Spleen (tissue), 11 donors: ENCODE measurements around the gene ZC3H12C. TPM values are rescaled to one million over a fixed set of nuclear protein-coding genes. Genes with fewer than 3 reads are reported as not detected.

Experiments
- DNase-seq: peaks from one replicate; pipeline ENCODE4 v3.0.0-alpha.2; 2020
- H3K27ac ChIP-seq, 8 donors: fragments of 200-600 bp; sonication (generic) in 7 of 8; 1 replicate in 4 of 8; 2 replicates in 4 of 8; pipeline versions ENCODE4 v1.5.0 to v1.8.0; 2016 to 2021; ENCODE audit warnings: inconsistent platforms in 4 of 8, mild to moderate bottlenecking in 4 of 8, moderate library complexity in 1 of 8
- H3K27me3 ChIP-seq, 7 donors: fragments of 200-600 bp; sonication (generic) in 6 of 7; replicated peaks in 1 of 7; 1 replicate in 4 of 7; 2 replicates in 3 of 7; pipeline versions ENCODE4 v1.5.0 to v1.8.0; 2016 to 2021; ENCODE audit warnings: inconsistent platforms in 3 of 7, mild to moderate bottlenecking in 1 of 7
- H3K36me3 ChIP-seq, 6 donors: fragments of 200-600 bp; sonication (generic) in 5 of 6; 1 replicate in 4 of 6; 2 replicates in 2 of 6; pipeline versions ENCODE4 v1.5.0 to v1.8.0; 2016 to 2021; ENCODE audit warnings: inconsistent platforms in 2 of 6
- H3K4me1 ChIP-seq, 6 donors: fragments of 200-600 bp; sonication (generic) in 5 of 6; 1 replicate in 3 of 6; 2 replicates in 3 of 6; pipeline versions ENCODE4 v1.5.0 to v1.8.0; 2016 to 2021; ENCODE audit warnings: inconsistent platforms in 3 of 6
- H3K4me3 ChIP-seq, 8 donors: fragments of 200-600 bp; sonication (generic) in 7 of 8; 1 replicate in 4 of 8; 2 replicates in 4 of 8; pipeline versions ENCODE4 v1.5.0 to v1.8.0; 2016 to 2021; ENCODE audit warnings: inconsistent platforms in 4 of 8, mild to moderate bottlenecking in 4 of 8, moderate library complexity in 2 of 8
- H3K9me3 ChIP-seq, 8 donors: fragments of 200-600 bp; sonication (generic) in 7 of 8; 1 replicate in 4 of 8; 2 replicates in 4 of 8; pipeline versions ENCODE4 v1.5.0 to v1.8.0; 2016 to 2021; ENCODE audit warnings: inconsistent platforms in 4 of 8
- POLR2A ChIP-seq, 3 donors: fragments of 450-650 bp; IDR thresholded peaks; one replicate each; pipeline ENCODE4 v1.5.1; 2017; ENCODE audit warnings: antibody characterized with exemption in 3 of 3, mild to moderate bottlenecking in 1 of 3
- POLR2AphosphoS5 ChIP-seq, 3 donors: sonication (generic); formaldehyde crosslinking; IDR thresholded peaks; one replicate each; pipeline ENCODE4 v1.5.1; 2017; ENCODE audit warnings: antibody characterized with exemption in 3 of 3
- WGBS, 5 donors: extraction: QIAGEN DNeasy Blood & Tissue Kit in 3 of 5; methylation state at CpG; one replicate each; pipeline versions ENCODE4 v1.1.5 to v1.1.7; 2013 to 2018; 5-methylcytosine and 5-hydroxymethylcytosine counted together
- intact Hi-C: fragments of 100-400 bp; cut with DNase I; formaldehyde crosslinking; loops from one replicate; pipeline ENCODE4 v1.15.0; 2023; ENCODE audit warnings: low total_unique reads
- polyA plus RNA-seq, 3 donors: library from polyadenylated mRNA; stranded (reverse); fragments of 200-250 nt; gene quantifications; one replicate each; pipeline ENCODE4 v1.2.1, GENCODE V29; 2013
- total RNA-seq, 7 donors: library from RNA; depleted of rRNA in 3 of 7; stranded (reverse); fragments of >200 nt in 3 of 7; fragmentation: NEBNext Ultra II Directional in 4 of 7; extraction: Animal tissue kit (Norgen Biotek cat#: 25700) in 4 of 7; gene quantifications; one replicate each; pipeline versions ENCODE4 v1.1.0 to v1.2.1, GENCODE V29; 2016 to 2021
- TF ChIP-seq, protein P1 (sequence below), 11 experiments: fragments of 200-600 bp in 7 of 11; fragments of 450-650 bp in 4 of 11; sonication (generic) in 4 of 11; IDR thresholded peaks in 8 of 11; conservative IDR thresholded peaks in 3 of 11; 1 replicate in 7 of 11; 2 replicates in 4 of 11; pipeline versions ENCODE4 v1.4.0 to v1.8.0; 2016 to 2021; ENCODE audit warnings: antibody characterized with exemption in 11 of 11, inconsistent platforms in 4 of 11, mild to moderate bottlenecking in 1 of 11
- donor health status: healthy with polysubstance abuse.
- donor health status: DM: no; HTN: no; CAD: no; lungs with moderate emphysema.
- donor health status: DM: no; HTN: no; CAD: no.
- donor health status: Bipolar disorder and iron deficiency.
- donor health status: healthy.
- donor health status: DM: no; HTN: no; CAD: no.
- donor health status: DM: yes; HTN: yes; CAD: no.

The ZC3H12C gene
- total and polyA plus RNA-seq, 10 donors: 0.44 to 10.4 (median 5.1) TPM

GRCh38 chr11:110106713-110107274 is 13.6 kb downstream of the ZC3H12C start:
- Histone ChIP-seq H3K27ac (no peak overlapping the region), H3K27me3 (no peaks in the 10 kb centered on the region), H3K4me3 (no peak overlapping the region), H3K9me3 (peaks cover 0 to 15% (median 9%) of the 10 kb centered on the region in 8 donors), H3K4me1 (no peaks in the 10 kb centered on the region), H3K36me3 (no peaks in the 10 kb centered on the region)
- no peak for DNase-seq
- intact Hi-C loops: no loop called here
- WGBS, 5 donors: 83 to 94% (median 88%) methylated on average over 2 of the region's 2 CpGs
- no peak for TF ChIP-seq POLR2AphosphoS5 (IDR thresholded peaks at IDR 0.05)
- no peak for TF ChIP-seq POLR2A (IDR thresholded peaks at IDR 0.05)
- TF ChIP-seq, protein P1, sequence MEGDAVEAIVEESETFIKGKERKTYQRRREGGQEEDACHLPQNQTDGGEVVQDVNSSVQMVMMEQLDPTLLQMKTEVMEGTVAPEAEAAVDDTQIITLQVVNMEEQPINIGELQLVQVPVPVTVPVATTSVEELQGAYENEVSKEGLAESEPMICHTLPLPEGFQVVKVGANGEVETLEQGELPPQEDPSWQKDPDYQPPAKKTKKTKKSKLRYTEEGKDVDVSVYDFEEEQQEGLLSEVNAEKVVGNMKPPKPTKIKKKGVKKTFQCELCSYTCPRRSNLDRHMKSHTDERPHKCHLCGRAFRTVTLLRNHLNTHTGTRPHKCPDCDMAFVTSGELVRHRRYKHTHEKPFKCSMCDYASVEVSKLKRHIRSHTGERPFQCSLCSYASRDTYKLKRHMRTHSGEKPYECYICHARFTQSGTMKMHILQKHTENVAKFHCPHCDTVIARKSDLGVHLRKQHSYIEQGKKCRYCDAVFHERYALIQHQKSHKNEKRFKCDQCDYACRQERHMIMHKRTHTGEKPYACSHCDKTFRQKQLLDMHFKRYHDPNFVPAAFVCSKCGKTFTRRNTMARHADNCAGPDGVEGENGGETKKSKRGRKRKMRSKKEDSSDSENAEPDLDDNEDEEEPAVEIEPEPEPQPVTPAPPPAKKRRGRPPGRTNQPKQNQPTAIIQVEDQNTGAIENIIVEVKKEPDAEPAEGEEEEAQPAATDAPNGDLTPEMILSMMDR (IDR thresholded peaks at IDR 0.05 in 8 of 11, conservative IDR thresholded peaks at IDR 0.05 in 3 of 11): no peak

DNA sequence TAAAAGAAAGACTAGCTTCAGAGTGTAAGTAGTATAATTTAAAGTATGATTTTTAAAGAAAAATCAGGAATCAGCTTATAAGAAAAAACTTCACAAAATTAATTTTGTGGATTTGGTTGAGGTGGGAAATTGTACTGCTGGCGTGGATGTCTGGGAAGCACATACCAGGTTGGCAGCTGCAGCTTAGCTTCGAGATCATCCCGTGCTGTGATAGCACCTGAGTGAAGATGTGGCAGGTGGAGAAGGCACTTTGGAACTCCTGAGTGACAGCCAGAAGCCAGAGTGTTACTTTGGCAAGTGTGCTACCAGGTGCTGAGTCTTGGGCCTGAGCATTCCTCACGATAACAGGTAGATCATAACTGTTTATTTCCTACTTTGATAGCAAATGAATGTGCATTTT is 17.7 kb downstream of the ZC3H12C start:
- intact Hi-C loops: no loop called here
- TF ChIP-seq POLR2AphosphoS5 (IDR thresholded peaks at IDR 0.05) (no peak), POLR2A (IDR thresholded peaks at IDR 0.05) (no peak)
- TF ChIP-seq, protein P1 (IDR thresholded peaks at IDR 0.05 in 8 of 11, conservative IDR thresholded peaks at IDR 0.05 in 3 of 11): no peak
- H3K4me3 ChIP-seq: no peak overlapping the region
- peaks cover 0 to 5% (median 4%) of the 10 kb centered on the region in 6 donors for H3K4me1 ChIP-seq
- H3K27ac ChIP-seq: no peak overlapping the region
- 90 to 97% (median 91%) methylated on average over 4 of the region's 4 CpGs for WGBS, 5 donors
- H3K27me3 ChIP-seq: no peaks in the 10 kb centered on the region
- DNase-seq: no peak
- peaks cover 0 to 15% (median 9%) of the 10 kb centered on the region in 8 donors for H3K9me3 ChIP-seq
- H3K36me3 ChIP-seq: no peaks in the 10 kb centered on the region

DNA sequence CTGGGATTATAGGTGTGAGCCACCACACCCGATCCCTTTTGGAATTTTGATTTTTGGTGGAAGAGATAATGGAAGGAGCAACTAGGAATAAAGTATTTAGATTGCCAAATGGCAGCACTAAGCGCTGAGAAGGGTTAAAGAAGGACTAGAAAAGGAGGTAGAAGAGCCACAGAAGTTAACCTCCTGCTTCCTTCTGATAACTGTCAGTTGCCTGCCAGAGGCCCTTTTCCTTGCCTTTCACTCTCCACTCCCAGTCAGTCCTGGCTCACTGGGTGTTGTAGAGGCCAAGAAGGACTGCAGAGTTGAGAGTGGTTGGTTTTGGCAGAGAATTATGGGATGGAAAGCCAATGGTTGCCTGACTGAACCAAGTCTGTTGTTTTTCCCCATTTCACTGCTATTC is 19.3 kb downstream of the ZC3H12C start:
- Histone ChIP-seq H3K4me3 (no peak overlapping the region), H3K27me3 (no peaks in the 10 kb centered on the region), H3K4me1 (peaks cover 0 to 5% (median 4%) of the 10 kb centered on the region in 6 donors), H3K27ac (no peak overlapping the region), H3K9me3 (peaks cover 0 to 3% (median 0%) of the 10 kb centered on the region in 8 donors), H3K36me3 (no peaks in the 10 kb centered on the region)
- intact Hi-C loops: no loop called here
- DNase-seq: no peak
- TF ChIP-seq POLR2AphosphoS5 (IDR thresholded peaks at IDR 0.05) (no peak), POLR2A (IDR thresholded peaks at IDR 0.05) (no peak)
- TF ChIP-seq, protein P1 (IDR thresholded peaks at IDR 0.05 in 8 of 11, conservative IDR thresholded peaks at IDR 0.05 in 3 of 11): no peak
- WGBS, 5 donors: 66 to 85% (median 78%) methylated on average over 2 of the region's 2 CpGs

DNA sequence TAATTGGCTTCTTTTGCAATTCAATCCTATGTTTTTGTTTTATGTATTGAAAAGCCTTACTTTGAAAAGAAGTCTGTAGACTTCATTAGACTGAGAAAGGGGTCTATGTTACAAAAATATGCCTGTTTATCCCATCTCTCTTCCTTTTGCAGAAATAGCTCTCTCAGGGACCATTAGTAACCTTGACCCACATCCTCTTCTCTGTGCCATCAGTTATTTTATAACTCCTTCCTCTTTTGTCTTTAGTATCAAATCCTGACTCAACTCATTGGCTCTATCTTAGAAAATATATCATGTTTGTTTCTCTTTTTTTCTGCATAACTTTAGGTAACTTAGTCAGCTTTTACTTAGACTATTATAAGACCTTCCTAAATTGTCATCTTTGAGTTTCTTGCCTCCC is 20.3 kb downstream of the ZC3H12C start:
- intact Hi-C loops: no loop called here
- peak overlapping the region in 1 of 8 donors; percentile 39 for H3K27ac ChIP-seq
- no peak for TF ChIP-seq POLR2AphosphoS5 (IDR thresholded peaks at IDR 0.05)
- DNase-seq: no peak
- H3K27me3 ChIP-seq: no peaks in the 10 kb centered on the region
- no peak overlapping the region for H3K4me3 ChIP-seq
- no peaks in the 10 kb centered on the region for H3K9me3 ChIP-seq
- H3K4me1 ChIP-seq: peaks cover 0 to 5% (median 4%) of the 10 kb centered on the region in 6 donors
- no peaks in the 10 kb centered on the region for H3K36me3 ChIP-seq
